Smooth muscle cell (in vitro differentiated cells): ENCODE data around the gene OR6B1. TPM values are rescaled to one million over a fixed set of nuclear protein-coding genes. Genes with fewer than 3 reads are reported as not detected.

Experiments used
- DNase-seq: peaks from one replicate; lab custom pipeline; 2025; ENCODE audit not compliant: unreplicated experiment; lab: John Stamatoyannopoulos, UW
- H2AFZ ChIP-seq: fragments of 200-600 bp; sonication (generic); 2 replicates; pipeline ENCODE4 v1.6.0; 2016; ENCODE audit warnings: antibody characterized with exemption, low read depth, mild to moderate bottlenecking
- H3F3A ChIP-seq: fragments of 200-600 bp; sonication (generic); 2 replicates; pipeline ENCODE4 v1.6.0; 2017; ENCODE audit warnings: antibody characterized with exemption, low read depth
- H3K27ac ChIP-seq: fragments of 200-600 bp; sonication (generic); 2 replicates; pipeline ENCODE4 v1.5.1; 2016; ENCODE audit warnings: low read depth, mild to moderate bottlenecking
- H3K27me3 ChIP-seq: fragments of 200-600 bp; sonication (generic); 2 replicates; pipeline ENCODE4 v1.6.1; 2016; ENCODE audit warnings: low read depth, mild to moderate bottlenecking
- H3K36me3 ChIP-seq: fragments of 200-600 bp; sonication (generic); 2 replicates; pipeline ENCODE4 v1.5.1; 2016; ENCODE audit warnings: low read depth
- H3K4me1 ChIP-seq: fragments of 200-600 bp; sonication (generic); 2 replicates; pipeline ENCODE4 v1.5.1; 2016; ENCODE audit warnings: low read depth
- H3K4me2 ChIP-seq: fragments of 200-600 bp; sonication (generic); 2 replicates; pipeline ENCODE4 v1.6.0; 2016; ENCODE audit warnings: mild to moderate bottlenecking
- H3K4me3 ChIP-seq: fragments of 200-600 bp; sonication (generic); 2 replicates; pipeline ENCODE4 v1.5.1; 2016; ENCODE audit warnings: mild to moderate bottlenecking
- H3K79me2 ChIP-seq: fragments of 200-600 bp; sonication (generic); 2 replicates; pipeline ENCODE4 v1.6.0; 2016; ENCODE audit warnings: low read depth, mild to moderate bottlenecking
- H3K9ac ChIP-seq: fragments of 200-600 bp; sonication (generic); 2 replicates; pipeline ENCODE4 v1.6.0; 2016; ENCODE audit warnings: low read depth
- H3K9me3 ChIP-seq: fragments of 200-600 bp; sonication (generic); replicated peaks from 2 replicates; pipeline ENCODE4 v1.5.1; 2016; ENCODE audit warnings: low read depth
- H4K20me1 ChIP-seq: fragments of 200-600 bp; sonication (generic); 2 replicates; pipeline ENCODE4 v1.6.0; 2016; ENCODE audit warnings: low read depth
- CTCF ChIP-seq: fragments of 200-600 bp; sonication (generic); IDR thresholded peaks from 2 replicates; pipeline ENCODE4 v1.5.1; 2017; ENCODE audit warnings: borderline replicate concordance, mild to moderate bottlenecking, antibody characterized with exemption; ENCODE audit not compliant: insufficient read depth, poor library complexity, severe bottlenecking
- WGBS: methylation state at CpG from one replicate; pipeline ENCODE4 v1.1.7; 2016; ENCODE audit warnings: low lambda C conversion rate; 5-methylcytosine and 5-hydroxymethylcytosine counted together
- polyA plus RNA-seq: library from polyadenylated mRNA; unstranded; fragments of >200 nt; fragmentation: Nextera tagmentation; extraction: Ambion mirVana; gene quantifications from 2 replicates; pipeline ENCODE4 v1.2.1, GENCODE V29; 2016
- total RNA-seq: library from RNA; depleted of rRNA; stranded (reverse); fragments of >200 nt; gene quantifications from 2 replicates; pipeline ENCODE4 v1.2.3, GENCODE V29; 2014

Gene OR6B1
- total and polyA plus RNA-seq, 2 experiments from 2014 or later, result not detected

- Histone ChIP-seq H3F3A (peaks cover 15% of the 10 kb centered on the region), H3K27ac (peak overlapping the region; percentile 97), H3K36me3 (no peaks in the 10 kb centered on the region), H4K20me1 (no peaks in the 10 kb centered on the region), H3K79me2 (no peaks in the 10 kb centered on the region), H3K4me2 (no peak overlapping the region), H3K9ac (no peak overlapping the region), H3K4me1 (peaks cover 6% of the 10 kb centered on the region), H3K27me3 (no peaks in the 10 kb centered on the region), H3K9me3 (no peaks in the 10 kb centered on the region), H3K4me3 (no peak overlapping the region), H2AFZ (no peak overlapping the region)
- no peak for TF ChIP-seq CTCF
- no peak for DNase-seq
- 96% methylated on average over 4 of the region's 4 CpGs for WGBS
These were observed 17.9 kb downstream of the OR6B1 start for GRCh38 chr7:144018065-144018464.

- Histone ChIP-seq H3K9me3 (no peaks in the 10 kb centered on the region), H3K4me1 (peaks cover 6% of the 10 kb centered on the region), H3K27me3 (no peaks in the 10 kb centered on the region), H3K4me2 (peak overlapping the region; percentile 52), H4K20me1 (no peaks in the 10 kb centered on the region), H3K36me3 (no peaks in the 10 kb centered on the region), H3K9ac (peak overlapping the region; percentile 79), H3K27ac (peak overlapping the region; percentile 97), H3K79me2 (no peaks in the 10 kb centered on the region), H3F3A (peaks cover 15% of the 10 kb centered on the region), H2AFZ (peak overlapping the region; percentile 57), H3K4me3 (no peak overlapping the region)
- TF ChIP-seq CTCF, result no peak
- 3% methylated on average over 2 of the region's 2 CpGs for WGBS
- no peak for DNase-seq
These were observed 19.3 kb downstream of the OR6B1 start for GRCh38 chr7:144019457-144019856.

GRCh38 chr7:144020340-144020739 lies 20.2 kb downstream of the OR6B1 start:
- H3K36me3 ChIP-seq, result no peaks in the 10 kb centered on the region
- no peaks in the 10 kb centered on the region for H3K27me3 ChIP-seq
- H4K20me1 ChIP-seq, result no peaks in the 10 kb centered on the region
- peaks cover 15% of the 10 kb centered on the region for H3F3A ChIP-seq
- no peak for DNase-seq
- H3K27ac ChIP-seq, result peak overlapping the region; percentile 97
- no peaks in the 10 kb centered on the region for H3K79me2 ChIP-seq
- no peak for TF ChIP-seq CTCF
- H3K9ac ChIP-seq, result peak overlapping the region; percentile 17
- no peak overlapping the region for H3K4me3 ChIP-seq
- H2AFZ ChIP-seq, result peak overlapping the region; percentile 46
- peak overlapping the region; percentile 14 for H3K4me2 ChIP-seq
- H3K9me3 ChIP-seq, result no peaks in the 10 kb centered on the region
- H3K4me1 ChIP-seq, result peaks cover 6% of the 10 kb centered on the region
- 81% methylated on average over 3 of the region's 3 CpGs for WGBS

- no peak for TF ChIP-seq CTCF
- Histone ChIP-seq H3K36me3 (no peaks in the 10 kb centered on the region), H3K79me2 (no peaks in the 10 kb centered on the region), H3K27ac (no peak overlapping the region), H3K4me1 (peaks cover 6% of the 10 kb centered on the region), H3F3A (peaks cover 15% of the 10 kb centered on the region), H4K20me1 (no peaks in the 10 kb centered on the region), H3K4me3 (no peak overlapping the region), H3K9me3 (no peaks in the 10 kb centered on the region), H2AFZ (peak overlapping the region; percentile 48), H3K27me3 (no peaks in the 10 kb centered on the region), H3K9ac (no peak overlapping the region), H3K4me2 (no peak overlapping the region)
- no peak for DNase-seq
These were observed 22.0 kb downstream of the OR6B1 start for GRCh38 chr7:144022169-144022568.
